WTC11 (cell line): ENCODE data around the gene C5orf58.

Experiments
- CTCF ChIP-seq: fragments of 200-600 bp; IDR thresholded peaks from 2 replicates; pipeline ENCODE4 v1.8.0; 2022; ENCODE audit warnings: antibody characterized with exemption
- IRF2 ChIP-seq: sonication (generic); formaldehyde crosslinking; IDR thresholded peaks from 2 replicates; pipeline ENCODE4 v1.8.0; 2022; ENCODE audit warnings: low read depth, missing genetic modification reagents, borderline replicate concordance
- JUN ChIP-seq: sonication (generic); formaldehyde crosslinking; IDR thresholded peaks from 2 replicates; pipeline ENCODE4 v1.8.0; 2023; ENCODE audit warnings: mild to moderate bottlenecking, missing genetic modification reagents
- SMAD3 ChIP-seq: sonication (generic); formaldehyde crosslinking; IDR thresholded peaks from 2 replicates; pipeline ENCODE4 v1.8.0; 2022; ENCODE audit warnings: missing genetic modification reagents, mild to moderate bottlenecking, borderline replicate concordance
- ZNF423 ChIP-seq: fragments of 250-450 bp; sonication (Bioruptor Pico); IDR thresholded peaks from 2 replicates; pipeline ENCODE4 v2.1.2; 2022; ENCODE audit warnings: mild to moderate bottlenecking, moderate library complexity
- ZNF512 ChIP-seq: sonication (generic); formaldehyde crosslinking; IDR thresholded peaks from 2 replicates; pipeline ENCODE4 v1.8.1; 2022; ENCODE audit warnings: missing genetic modification reagents, borderline replicate concordance

GRCh38 chr5:170225326-170226128 is 7.3 kb upstream of the C5orf58 start:
- TF ChIP-seq JUN: no peak
- TF ChIP-seq IRF2 (CRISPR knock-in tag): no peak
- TF ChIP-seq ZNF423: no peak
- TF ChIP-seq CTCF: peak; percentile 53; the same call in 1 of the 2 replicates
- TF ChIP-seq SMAD3 (CRISPR knock-in tag): no peak
- no peak for TF ChIP-seq ZNF512 (CRISPR knock-in tag)
